GM12865 (cell line): ENCODE measurements around the gene ATP2B2.

Source experiments
- DNase-seq: peaks from one replicate; pipeline ENCODE4 v3.0.0; 2010; ENCODE audit warnings: low read depth
- H3K4me3 ChIP-seq: 2 replicates; pipeline ENCODE4 v1.5.1; 2011; ENCODE audit warnings: mild to moderate bottlenecking, low read depth, low read length, control low read depth
- CTCF ChIP-seq: IDR thresholded peaks from 2 replicates; pipeline ENCODE4 v1.5.1; 2011; ENCODE audit warnings: low read length, control low read depth, low read depth, inconsistent platforms; ENCODE audit not compliant: insufficient read depth; ENCODE audit errors: missing control alignments

Gene ATP2B2

GRCh38 chr3:10370429-10370828, 135.0 kb downstream of the ATP2B2 start:
- DNase-seq: no peak
- H3K4me3 ChIP-seq: no peak overlapping the region
- TF ChIP-seq CTCF: no peak

GRCh38 chr3:10368512-10368911, 136.9 kb downstream of the ATP2B2 start:
- no peak for DNase-seq
- no peak overlapping the region for H3K4me3 ChIP-seq
- no peak for TF ChIP-seq CTCF

- no peak for DNase-seq
- TF ChIP-seq CTCF: no peak
- no peak overlapping the region for H3K4me3 ChIP-seq
These were observed 137.9 kb downstream of the ATP2B2 start for GRCh38 chr3:10367506-10367905.

- DNase-seq: no peak
- no peak overlapping the region for H3K4me3 ChIP-seq
- TF ChIP-seq CTCF: no peak
These were observed 138.7 kb downstream of the ATP2B2 start for GRCh38 chr3:10366651-10367101.

GRCh38 chr3:10365791-10366190, 139.6 kb downstream of the ATP2B2 start:
- TF ChIP-seq CTCF: no peak
- H3K4me3 ChIP-seq: no peak overlapping the region
- no peak for DNase-seq

- no peak for DNase-seq
- no peak overlapping the region for H3K4me3 ChIP-seq
- TF ChIP-seq CTCF: no peak
These were observed 140.1 kb downstream of the ATP2B2 start for GRCh38 chr3:10365316-10365715.

GRCh38 chr3:10364806-10365205, 140.6 kb downstream of the ATP2B2 start:
- no peak for DNase-seq
- no peak for TF ChIP-seq CTCF
- no peak overlapping the region for H3K4me3 ChIP-seq
